ENCODE data around the gene CEBPB. TPM values are rescaled to one million over a fixed set of nuclear protein-coding genes. Genes with fewer than 3 reads are reported as not detected.

CEBPB gene
- total and polyA plus RNA-seq, 4 donors = 19.7 to 61.8 (median 29.2) TPM

DNA sequence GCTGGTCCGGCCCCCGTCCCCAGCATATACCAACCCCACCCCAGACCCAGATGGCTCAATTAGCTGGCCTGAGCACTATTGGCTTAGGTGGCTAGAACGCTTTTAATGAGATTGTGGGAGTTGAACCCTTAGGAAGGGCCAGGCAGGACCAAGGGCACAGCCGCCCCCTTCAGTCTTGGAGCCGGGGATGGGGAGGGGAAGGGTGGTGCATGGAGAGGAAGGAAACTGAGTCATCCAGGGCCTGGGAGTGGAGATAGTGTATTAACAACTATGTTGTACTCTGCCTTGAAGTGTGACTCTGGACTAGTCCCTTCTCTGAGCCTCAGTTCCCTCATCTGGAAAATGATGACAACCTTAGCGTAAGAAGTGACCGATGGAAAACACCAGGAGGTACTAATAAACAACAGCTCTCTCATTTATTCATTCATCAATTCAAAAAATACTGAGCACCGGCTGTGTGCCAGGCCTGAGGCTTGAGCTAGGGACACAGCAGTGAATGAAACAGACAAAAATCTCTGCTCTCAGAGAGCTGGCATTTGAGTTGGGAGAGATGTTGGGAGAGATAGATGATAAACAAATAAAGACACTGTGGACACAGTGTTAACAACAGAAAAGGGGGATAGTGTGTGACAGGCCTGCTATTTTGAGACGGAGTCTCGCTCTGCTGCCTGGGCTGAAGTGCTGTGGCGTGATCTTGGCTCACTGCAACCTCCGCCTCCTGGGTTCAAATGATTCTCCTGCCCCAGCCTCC, 48.6 kb upstream of the CEBPB start:
- no peak overlapping the region for H3K27ac ChIP-seq (ENCODE audit: low read depth in 1 of 2, low read length in 2 of 2)

More for the DNA sequence above, 48.6 kb upstream of the CEBPB start:
- Histone ChIP-seq H3K4me3 (ENCODE audit: low read depth in 1 of 3, low read length in 3 of 3) (no peak overlapping the region), H3K4me1 (ENCODE audit: control insufficient read depth in 4 of 4, insufficient read depth in 4 of 4, low read length in 3 of 4) (peaks cover 23 to 48% (median 32%) of the 10 kb centered on the region in 4 donors), H3K9me3 (ENCODE audit: control insufficient read depth in 4 of 4, low read length in 3 of 4) (no peaks in the 10 kb centered on the region), H3K27me3 (ENCODE audit: control insufficient read depth in 4 of 4, insufficient read depth in 4 of 4, low read length in 3 of 4) (no peaks in the 10 kb centered on the region), H3K36me3 (ENCODE audit: control insufficient read depth in 4 of 4, insufficient read depth in 3 of 4, low read depth in 1 of 4, low read length in 3 of 4) (peaks cover 3 to 7% (median 5%) of the 10 kb centered on the region in 4 donors), H3K9ac (ENCODE audit: low read depth in 1 of 2, low read length in 2 of 2) (no peak overlapping the region)
- WGBS = 88% methylated on average over 12 of the region's 12 CpGs
- DNase-seq (ENCODE audit: low spot score) = no peak
- no peak for TF ChIP-seq RAD21 (IDR thresholded peaks at IDR 0.05)
- TF ChIP-seq SP1 (IDR thresholded peaks at IDR 0.05) = no peak
- no peak for TF ChIP-seq JUND (IDR thresholded peaks at IDR 0.05)
- TF ChIP-seq EGR1 (IDR thresholded peaks at IDR 0.05; ENCODE audit: low read depth in 2 of 2) = no peak
- TF ChIP-seq MAX (IDR thresholded peaks at IDR 0.05) = no peak
- no peak for TF ChIP-seq FOXA1 (IDR thresholded peaks at IDR 0.05)
- TF ChIP-seq HNF4G (IDR thresholded peaks at IDR 0.05) = no peak
- TF ChIP-seq FOXA2 (IDR thresholded peaks at IDR 0.05) = no peak
- no peak for TF ChIP-seq YY1 (IDR thresholded peaks at IDR 0.05)
- no peak for TF ChIP-seq HNF4A (conservative IDR thresholded peaks at IDR 0.05)
- TF ChIP-seq GABPA (IDR thresholded peaks at IDR 0.05 in 1 of 2, conservative IDR thresholded peaks at IDR 0.05 in 1 of 2) = no peak
- TF ChIP-seq ZBTB33 (IDR thresholded peaks at IDR 0.05) = no peak
- TF ChIP-seq RXRA (IDR thresholded peaks at IDR 0.05) = no peak
- no peak for TF ChIP-seq TAF1 (conservative IDR thresholded peaks at IDR 0.05)
- no peak for TF ChIP-seq NR2F2 (IDR thresholded peaks at IDR 0.05)
- TF ChIP-seq, protein P1, sequence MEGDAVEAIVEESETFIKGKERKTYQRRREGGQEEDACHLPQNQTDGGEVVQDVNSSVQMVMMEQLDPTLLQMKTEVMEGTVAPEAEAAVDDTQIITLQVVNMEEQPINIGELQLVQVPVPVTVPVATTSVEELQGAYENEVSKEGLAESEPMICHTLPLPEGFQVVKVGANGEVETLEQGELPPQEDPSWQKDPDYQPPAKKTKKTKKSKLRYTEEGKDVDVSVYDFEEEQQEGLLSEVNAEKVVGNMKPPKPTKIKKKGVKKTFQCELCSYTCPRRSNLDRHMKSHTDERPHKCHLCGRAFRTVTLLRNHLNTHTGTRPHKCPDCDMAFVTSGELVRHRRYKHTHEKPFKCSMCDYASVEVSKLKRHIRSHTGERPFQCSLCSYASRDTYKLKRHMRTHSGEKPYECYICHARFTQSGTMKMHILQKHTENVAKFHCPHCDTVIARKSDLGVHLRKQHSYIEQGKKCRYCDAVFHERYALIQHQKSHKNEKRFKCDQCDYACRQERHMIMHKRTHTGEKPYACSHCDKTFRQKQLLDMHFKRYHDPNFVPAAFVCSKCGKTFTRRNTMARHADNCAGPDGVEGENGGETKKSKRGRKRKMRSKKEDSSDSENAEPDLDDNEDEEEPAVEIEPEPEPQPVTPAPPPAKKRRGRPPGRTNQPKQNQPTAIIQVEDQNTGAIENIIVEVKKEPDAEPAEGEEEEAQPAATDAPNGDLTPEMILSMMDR (IDR thresholded peaks at IDR 0.05; ENCODE audit: low read depth, low read length, missing input control) = no peak
- TF ChIP-seq REST (IDR thresholded peaks at IDR 0.05) = no peak

Data from liver (tissue), 9 donors.